NCI-H1417 (cell line): ENCODE results near the gene HOXD12.

Experiments
- DNase-seq, 3 experiments: peaks; one replicate each; lab custom pipeline; 2025; lab: John Stamatoyannopoulos, UW

Gene HOXD12

DNA sequence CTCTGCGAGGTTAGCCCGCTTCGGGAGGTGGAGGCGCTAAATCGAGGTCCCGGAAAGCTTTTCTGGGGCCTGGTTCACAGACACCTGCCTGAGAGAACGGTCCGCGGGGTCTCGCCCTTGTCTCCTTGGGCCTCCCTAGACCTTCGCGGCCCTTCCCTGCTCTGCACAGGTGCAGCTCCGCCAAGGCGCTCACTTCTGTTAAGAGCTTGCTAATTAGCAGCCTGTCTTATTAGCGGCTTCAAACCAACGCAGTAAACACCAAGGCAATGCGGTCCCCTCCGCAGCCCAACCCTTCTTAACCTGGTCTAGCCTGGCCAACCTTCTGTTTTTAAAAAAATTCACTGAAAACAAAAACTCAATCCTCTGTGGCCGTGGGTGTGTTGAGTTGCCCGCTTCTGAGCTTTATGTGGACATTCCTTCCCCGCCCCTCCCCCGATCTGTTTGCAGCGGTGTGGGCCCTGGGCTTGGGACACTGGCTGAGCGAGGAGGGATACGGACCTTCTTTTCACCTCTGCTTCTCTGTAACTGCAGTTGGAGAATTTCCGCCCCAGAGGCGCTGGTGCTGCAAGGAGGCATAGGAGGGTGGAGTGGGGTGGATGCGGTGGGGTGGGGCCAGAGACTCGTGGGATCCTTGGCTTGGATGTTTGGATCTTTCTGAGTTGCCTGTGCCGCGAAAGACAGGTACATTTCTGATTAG, 48.4 kb downstream of the HOXD12 start:
- DNase-seq = no peak

- DNase-seq = no peak
Measured at GRCh38 chr2:176148751-176149421, 49.3 kb downstream of the HOXD12 start.

GRCh38 chr2:176149481-176149938, 49.9 kb downstream of the HOXD12 start:
- no peak for DNase-seq

GRCh38 chr2:176149939-176150583, 50.5 kb downstream of the HOXD12 start:
- DNase-seq = no peak

DNA sequence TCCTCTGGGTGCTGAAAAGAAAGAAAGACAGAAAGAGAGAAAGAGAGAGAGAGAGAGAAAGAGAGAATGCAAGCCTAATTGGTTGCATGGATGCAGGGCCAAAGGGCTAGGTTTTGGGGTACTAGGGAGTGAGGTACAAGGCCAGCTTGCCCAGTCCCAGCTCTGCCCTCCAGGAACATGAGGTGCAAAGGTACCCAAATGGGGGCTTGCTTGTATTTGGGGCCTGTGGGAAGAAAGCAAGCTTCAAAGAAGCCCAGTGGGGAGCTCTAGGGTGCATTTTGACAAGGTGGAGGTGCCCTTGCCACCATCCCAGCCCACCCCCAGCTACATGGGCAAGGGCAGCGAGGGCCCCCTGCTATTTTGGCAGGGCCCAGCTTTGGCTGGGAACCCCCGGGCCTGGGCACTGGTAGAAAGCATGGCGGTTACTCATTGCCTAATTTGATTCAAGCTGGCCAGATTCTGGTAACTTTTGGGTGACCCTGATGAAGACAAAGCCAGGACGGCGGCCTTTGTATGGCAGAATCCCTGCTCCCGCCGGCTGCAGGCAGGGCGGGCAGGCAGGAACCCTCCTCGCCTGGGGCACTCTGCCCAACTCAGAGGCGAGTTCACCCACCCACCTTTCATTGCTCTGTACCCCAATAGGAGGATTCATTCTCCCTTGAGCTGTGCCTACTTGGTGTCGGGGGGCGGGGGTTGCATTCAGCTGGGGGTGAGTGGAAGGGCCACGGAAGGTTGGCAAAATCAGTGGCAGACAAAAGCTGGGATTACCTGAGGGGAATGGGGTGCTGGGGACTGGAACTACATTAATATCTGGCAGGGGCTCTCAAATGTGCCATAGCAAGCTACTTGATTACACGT, 51.2 kb downstream of the HOXD12 start:
- DNase-seq = no peak

DNA sequence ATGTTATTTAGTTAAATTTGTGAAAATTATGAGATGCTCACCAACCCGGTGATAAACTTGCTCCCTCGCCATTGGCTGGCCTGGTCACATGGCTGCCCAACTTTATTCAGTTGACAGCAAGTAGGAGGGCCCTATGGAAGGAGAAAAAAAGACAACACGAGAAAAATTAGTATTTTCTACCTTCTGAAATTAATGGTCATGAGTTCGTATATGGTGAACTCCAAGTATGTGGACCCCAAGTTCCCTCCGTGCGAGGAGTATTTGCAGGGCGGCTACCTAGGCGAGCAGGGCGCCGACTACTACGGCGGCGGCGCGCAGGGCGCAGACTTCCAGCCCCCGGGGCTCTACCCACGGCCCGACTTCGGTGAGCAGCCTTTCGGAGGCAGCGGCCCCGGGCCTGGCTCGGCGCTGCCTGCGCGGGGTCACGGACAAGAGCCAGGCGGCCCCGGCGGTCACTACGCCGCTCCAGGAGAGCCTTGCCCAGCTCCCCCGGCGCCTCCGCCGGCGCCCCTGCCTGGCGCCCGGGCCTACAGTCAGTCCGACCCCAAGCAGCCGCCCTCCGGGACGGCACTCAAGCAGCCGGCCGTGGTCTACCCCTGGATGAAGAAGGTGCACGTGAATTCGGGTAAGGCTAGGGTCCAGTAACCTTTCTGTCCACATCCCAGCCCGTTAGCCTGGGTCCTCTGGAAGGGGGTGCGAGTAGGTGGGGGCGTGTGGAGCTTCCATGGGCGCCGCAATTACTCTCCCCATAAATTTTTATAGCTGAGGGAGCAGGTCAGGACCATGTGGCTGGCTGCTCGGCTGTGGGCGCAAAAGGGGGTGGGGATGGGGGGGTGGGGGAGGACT, 52.1 kb downstream of the HOXD12 start, which contains the start of gene HOXD4:
TSS of gene HOXD4 (plus strand) at position 109 of the 846 bp plus-strand sequence. CDS start at position 193, 84 bp downstream.
- DNase-seq = peak in 2 of 3 experiments; percentile 77 to 78
